HG02870 (cell line): ENCODE results near the gene EPHB2.
"Not testable (repeated sequence)": the region's sequence is repeated elsewhere in the genome, so short reads cannot be mapped to it uniquely, and the experiment has no call there.

Experiments used
- ATAC-seq: cut with Tn5 transposase; IDR thresholded peaks from one replicate; pipeline ENCODE4 v1.9.1; 2021; ENCODE audit warnings: mild to moderate bottlenecking, moderate library complexity; ENCODE audit not compliant: unreplicated experiment

The EPHB2 gene

DNA sequence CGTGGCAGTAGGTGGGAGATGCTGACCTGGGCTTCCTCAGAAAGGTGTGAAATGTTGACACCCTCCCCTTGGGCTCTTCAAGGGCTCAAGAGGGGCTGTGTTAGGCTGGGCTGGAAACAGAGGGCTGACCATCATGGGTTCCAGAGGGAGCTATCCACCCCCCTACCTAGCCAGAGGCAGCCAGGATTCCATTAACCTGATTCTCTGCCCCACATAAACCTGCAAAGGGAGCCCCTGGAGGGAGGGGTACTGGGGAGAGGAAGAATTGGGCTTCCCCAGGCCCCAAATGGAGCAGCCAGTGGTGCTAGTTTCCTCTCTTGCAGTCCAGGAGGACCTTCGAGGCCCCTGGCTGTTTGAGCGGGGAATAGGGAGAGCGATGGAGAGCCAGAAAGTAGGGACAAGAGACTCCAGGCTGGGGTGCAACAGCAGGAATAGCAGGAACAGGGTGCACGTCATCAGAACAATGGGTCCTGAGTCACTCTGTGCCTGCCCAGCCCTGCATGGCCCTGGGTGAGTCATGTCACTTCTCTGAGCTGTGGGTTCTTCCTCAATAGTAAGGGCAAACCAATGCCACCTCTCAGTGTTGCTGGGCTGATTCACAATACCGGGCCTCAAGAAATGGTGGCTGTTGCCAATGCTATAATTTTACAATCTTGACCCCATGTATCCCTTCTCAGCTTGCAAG lies 121.2 kb downstream of the EPHB2 start:
- no peak for ATAC-seq

DNA sequence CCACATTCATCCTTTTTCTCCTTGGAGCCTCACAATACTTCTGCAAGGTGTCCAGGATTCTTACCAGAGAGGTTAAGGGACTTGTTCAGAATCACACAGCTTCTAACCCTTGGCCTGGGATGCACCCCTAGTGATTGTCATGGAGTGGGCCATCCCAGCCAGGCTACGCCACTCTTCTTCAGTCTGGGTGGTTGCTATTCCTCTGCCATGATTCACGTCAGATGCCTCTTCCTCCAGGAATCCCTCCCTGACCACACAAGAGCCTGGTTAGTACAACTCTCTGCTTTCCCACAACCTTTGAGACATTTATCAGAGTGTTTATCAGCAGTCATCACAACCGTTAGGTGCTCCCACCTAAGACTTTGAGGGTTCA lies 121.8 kb downstream of the EPHB2 start:
- ATAC-seq: no peak

DNA sequence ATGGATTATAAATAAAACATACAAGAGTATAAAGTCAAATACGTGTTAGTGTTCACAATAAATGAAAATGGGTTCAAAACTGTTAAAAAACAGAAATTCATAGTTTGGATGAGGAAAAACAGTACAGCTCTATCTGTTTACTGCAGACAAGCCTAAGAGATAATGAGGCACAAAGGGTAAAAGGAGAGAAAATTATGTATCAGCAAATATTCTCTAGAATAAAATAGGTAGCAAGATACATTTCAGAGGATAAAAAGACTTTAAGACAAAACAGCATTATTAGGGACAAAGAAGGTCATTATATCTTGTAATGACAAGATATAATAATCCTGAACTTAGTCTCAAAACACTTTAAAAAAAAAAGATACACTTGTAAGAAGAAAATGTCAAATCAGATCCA lies 123.1 kb downstream of the EPHB2 start:
- ATAC-seq: no peak

DNA sequence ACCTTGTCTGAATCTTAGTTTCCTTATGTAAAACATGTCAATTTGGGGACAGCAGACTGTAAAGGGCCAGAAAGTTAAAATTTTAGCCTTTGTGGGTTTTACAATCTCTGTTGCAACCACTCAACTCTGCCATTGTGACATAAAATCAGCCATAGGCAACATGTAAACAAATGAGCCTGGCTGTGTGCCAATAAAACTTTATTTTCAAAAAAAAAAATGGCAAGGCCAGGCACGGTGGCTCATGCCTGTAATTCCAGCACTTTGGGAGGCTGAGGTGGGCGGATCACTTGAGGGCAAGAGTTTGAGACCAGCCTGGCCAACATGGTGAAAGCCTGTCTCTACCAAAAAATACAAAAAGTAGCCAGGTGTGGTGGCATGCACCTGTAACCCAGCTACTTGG lies 123.8 kb downstream of the EPHB2 start:
- ATAC-seq: not testable (repeated sequence)

DNA sequence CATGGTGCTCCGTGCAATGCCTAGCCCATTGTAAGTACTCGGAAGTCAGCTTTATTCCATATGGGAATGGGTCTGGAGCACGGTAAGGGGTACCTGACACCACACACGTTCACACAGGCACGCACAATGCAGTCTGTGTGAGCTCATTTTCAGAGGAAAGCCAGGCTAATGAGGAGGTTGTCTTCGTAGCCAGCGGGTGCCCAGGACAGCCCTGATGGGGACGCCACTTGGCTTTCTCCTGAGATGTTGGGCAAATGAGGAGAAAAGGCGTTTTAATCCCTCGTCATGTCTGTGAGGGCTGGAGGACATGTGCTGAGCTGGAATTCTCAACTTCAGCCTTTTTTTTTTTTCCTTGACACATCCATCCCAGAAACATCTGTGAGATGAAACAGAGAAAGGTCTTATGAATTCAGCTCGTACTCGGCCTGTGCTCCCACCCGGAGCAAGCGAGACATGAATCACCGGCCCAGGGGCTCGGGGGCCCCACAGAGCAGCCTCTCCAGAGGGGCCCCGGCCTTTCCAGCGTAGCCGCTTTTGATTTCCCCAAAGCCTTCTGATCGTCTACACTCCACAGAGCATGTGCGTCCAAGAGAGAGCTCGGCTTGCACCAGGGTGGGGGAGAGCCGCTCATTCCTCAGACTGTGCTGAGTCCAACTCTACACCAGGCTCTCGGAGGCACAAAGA lies 125.1 kb downstream of the EPHB2 start:
- no peak for ATAC-seq

DNA sequence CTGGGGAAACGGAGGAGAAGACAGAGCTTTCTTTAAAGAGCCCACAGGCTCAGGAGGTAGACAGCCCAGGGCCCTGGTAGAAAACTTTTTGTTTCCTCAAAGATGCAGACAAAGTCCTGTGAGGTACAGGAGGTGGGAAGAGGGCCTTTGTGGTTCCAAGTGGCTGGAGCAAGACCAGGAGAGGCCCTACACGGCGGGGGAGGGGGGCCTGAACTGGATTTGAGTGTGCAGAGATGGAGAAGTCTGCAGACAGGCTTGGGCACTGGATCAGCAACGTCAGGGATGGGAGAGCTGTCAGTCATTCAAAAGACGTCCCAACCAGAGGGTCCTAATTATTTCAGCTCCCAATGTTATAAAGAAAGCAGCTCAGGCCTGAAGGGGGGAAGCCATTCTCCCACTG lies 126.2 kb downstream of the EPHB2 start:
- ATAC-seq: no peak

DNA sequence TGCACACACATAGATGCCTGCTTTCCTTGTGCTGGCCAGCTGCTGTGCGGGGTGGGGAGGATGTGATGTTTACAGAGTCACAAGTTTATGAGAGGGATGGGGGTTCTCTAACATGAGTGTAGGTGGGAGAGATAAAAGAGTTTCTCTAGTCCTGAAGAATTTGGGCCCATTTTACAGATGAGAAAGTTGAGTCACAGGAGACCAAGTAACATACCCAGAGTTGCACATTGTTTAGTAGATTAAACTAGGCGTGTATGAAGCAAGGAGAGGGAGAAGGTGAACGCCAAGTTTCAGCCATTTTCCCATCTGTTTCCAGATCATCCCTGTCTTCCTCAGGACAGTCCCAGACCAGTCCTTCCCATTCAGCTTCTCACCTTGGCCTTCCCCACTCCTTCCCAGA lies 126.7 kb downstream of the EPHB2 start:
- ATAC-seq: no peak

DNA sequence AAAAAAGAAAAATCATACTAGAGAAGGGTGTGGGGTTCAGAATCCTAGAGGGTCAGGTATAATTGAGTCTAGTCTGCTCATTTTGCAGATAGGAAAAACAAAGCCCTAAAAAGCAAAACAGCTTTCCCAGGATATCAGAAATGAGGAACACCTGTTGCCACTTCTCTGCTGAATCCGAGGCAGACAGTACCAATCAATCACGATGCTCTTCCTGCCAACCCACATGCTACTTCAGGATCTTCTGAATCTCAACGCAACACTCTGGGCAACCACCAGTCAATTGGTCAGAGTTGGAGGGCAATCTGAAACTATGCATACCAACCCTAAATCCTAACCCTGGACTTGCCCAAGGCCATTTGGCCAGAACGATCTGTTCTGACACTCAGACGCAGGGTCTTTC lies 128.3 kb downstream of the EPHB2 start:
- no peak for ATAC-seq

DNA sequence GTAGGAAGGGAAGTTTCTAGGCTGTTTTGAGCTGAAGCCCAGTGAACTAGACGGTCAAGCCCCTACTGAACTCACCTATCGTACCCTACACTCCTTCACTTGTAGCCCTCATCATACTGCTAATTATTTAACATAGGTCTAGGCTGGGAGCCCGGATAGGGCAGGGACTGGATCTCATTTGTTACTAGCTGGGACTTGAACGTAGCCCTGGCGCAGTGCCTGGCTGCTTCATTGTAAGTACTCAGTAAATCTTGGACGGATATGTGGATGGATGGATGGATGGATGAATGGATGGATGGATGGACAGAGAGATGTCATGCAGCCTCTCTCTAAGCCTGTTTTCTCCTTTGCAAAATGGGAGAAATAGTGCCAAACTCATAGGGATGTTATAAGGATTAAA lies 129.2 kb downstream of the EPHB2 start:
- no peak for ATAC-seq

DNA sequence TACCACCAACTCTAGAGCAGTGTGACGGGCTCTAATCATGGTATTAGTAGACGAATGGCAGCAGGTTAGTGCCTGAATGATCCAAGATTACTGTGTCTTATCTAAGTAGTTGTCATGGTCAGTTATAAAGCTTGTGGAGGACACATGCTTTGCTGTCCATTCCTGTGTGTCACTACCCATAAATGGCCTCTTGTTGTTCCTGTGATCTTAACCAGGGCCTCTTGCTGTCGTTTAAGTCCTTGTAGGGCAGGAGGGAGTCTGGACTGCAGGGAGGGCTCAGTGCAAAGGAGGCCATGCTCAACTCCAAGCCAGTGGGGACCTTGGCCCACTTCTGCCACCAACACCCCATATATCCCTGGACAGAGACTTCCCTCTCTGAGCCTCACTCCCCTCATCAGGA lies 130.5 kb downstream of the EPHB2 start:
- ATAC-seq: no peak

DNA sequence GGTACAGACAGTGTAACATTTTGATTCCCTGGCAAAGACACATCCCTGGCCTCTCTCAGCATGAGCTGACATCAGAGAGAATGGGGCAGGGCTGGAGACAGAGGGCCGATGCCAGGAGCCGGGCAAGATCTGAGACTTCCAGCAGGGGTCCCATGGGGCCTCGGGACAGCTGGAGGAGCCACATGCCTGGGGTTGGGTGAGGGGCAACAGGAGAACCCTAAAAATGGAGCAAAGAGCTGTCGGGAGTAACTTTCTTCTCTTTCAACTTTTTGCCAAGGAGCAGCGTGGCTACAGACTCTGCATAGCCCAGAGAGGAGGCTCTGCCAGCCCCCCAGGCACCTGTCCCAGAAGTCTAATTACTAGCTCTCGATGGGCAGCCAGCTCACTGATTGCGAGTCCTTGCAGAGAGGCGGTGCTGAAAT lies 131.2 kb downstream of the EPHB2 start:
- ATAC-seq: no peak

DNA sequence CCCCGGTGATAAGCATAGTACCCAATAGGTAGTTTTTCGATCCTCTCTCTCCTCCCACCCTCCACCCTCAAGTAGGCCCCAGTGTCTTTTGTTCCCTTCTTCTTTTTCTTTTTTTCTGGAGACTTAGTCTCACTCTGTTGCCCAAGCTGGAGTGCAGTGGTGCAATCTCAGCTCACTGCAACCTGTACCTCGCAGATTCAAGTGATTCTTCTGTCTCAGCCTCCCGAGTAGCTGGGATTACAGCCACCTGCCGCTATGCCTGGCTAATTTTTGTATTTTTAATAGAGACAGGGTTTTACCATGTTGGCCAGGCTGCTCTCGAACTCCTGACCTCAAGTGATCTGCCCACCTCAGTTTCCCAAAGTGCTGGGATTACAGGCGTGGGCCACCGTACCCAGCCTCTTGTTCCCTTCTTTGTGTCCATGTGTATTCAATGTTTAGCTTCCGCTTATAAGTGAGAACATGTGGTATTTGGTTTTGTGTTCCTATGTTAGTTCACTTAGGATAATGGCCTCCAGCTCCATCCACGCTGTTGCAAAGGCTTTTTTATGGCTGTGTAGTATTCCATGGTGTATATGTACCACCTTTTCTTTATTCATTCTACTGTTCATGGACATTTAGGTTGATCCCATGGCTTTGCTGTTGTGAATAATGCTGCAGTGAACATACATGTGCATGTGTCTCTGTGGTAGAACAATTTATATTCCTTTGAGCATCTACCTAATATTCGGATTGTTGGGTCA lies 133.0 kb downstream of the EPHB2 start:
- not testable (repeated sequence) for ATAC-seq

DNA sequence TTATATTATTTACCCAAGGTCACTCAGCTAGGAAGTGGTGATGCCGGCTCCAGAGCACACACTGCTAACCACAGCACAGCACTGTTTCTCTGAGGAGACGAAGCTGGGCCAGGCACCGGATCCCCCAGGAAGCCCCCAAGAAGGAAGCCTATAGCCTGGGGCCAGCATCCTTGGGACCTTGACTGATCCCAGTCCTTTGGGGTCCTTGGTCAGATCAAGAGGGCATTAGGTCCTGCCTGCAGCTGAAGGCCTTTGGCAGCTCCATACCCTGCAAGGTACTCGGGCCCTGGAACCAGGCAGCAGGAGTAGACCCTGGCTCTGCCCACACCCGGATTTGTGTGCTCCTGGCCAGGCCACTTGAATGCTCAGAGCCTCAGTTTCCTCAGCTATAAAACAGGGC lies 134.0 kb downstream of the EPHB2 start:
- no peak for ATAC-seq

DNA sequence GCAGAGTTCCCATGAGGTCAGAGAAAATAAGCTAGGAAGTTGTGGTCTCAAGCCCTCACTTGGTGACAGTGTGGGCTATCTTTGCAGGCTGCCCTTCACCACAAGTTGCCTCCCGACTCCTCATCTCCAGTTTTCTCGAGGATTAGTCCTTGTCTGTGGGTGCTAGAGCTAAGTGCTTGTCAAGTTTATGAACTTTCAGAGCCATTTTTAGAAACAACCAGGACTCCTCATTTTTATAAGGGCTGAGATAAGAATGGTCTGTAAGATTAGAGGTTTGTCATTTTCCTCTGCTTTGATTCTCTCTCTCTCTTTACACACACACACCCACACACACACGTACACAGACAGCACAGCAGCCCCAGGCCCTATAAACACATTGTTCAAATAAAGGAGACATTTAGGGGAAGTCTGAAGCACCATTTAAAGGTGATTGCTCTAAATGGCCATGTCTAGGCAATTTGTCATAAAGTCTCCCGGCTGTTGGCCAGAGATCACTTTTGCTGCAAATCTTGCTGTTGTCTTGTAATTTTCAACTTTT lies 134.8 kb downstream of the EPHB2 start:
- no peak for ATAC-seq

DNA sequence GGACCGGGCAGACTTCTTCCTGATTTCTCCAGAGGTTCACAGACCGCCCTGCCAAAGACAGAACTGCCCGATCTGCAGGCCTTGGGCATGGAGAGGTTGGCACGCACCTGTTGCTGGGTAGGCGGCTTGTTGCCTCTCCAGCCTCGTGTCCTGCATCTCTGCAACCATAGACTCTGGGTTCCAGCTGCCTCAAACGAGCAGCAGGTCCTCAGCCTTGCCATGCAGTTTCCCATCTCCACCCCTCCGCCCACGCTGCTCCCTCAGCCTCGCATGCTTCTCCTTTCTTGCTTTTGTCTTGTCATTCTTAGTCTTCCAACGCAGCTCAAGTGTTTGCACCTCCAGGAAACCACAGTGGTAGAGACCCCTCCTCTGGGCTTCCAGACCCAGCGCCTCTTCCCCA lies 135.8 kb downstream of the EPHB2 start:
- no peak for ATAC-seq

DNA sequence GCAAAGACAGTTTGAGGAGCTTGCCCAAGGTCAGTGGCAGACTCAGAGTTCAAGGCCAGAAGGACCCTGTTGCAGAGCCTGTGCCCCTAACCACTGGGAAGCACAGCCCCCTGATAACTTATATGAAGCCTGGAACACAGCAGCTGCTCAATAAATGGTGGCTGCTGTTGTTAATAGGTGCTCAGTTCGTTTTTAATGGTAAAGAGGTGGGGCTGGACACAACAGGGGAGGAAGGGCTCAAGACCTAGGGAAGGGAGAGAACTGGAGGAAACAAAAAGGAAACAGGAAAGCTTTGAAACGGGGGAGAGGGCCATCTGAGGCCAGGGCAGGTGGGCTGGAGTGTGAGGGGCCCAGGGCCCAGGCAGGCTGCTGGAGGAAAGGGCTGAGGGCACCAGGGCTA lies 136.6 kb downstream of the EPHB2 start:
- ATAC-seq: no peak

DNA sequence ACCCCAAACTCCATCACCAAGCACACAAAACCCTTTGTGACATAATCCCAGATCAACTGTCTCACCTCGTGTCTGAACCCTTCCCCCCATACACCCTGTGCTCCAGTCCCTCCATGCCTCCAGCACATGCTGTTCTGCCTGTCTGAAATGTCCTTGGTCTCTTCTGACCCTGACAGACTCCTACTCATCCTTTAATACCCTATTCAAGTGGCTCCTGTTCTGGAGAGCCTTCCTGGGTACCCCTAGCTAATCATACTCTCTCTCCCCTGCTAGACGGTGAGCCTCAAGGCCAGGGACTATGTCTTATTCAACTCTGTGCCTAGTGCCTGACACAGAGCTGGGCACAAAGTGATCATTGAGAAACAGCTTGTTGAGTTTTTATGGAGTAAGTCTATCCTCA lies 137.1 kb downstream of the EPHB2 start:
- no peak for ATAC-seq

DNA sequence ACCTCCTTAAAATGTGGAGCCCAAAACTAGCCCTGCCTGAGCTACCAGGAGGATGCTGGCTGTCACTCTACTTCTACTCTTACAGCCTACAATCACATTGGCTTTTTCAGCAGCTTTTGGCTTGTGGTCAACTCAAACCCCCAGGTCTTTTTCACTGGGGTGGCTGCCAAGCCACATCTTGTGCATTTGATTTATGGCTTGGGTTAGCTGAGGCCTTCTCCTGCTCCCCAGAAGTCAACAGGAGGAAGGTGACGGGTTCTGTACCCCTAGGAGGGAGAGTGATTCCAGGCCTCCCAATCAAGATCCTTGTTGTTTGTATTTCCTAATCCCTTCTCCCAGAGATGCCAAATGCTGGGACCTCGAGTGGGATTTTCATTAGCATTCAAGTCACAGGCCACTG lies 137.8 kb downstream of the EPHB2 start:
- no peak for ATAC-seq

DNA sequence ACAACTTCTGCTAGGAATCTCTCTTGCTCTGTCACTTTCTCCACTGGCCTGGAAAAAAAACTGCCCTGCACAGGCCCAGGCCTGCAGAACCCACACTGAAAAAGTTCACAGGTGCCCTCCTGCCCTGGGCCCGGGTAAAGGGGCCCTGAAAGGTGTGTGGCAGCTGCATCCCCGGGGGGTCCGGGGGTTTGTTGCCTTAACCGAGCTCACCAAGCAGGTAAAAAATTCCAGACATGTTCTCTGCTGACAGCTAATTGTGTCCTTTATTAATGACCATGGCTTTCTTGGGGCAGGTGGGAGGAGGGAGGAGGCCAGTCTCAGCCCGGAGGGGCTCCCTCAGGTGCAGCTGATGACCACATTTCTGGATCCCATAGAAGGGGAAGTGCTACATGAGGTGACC lies 139.1 kb downstream of the EPHB2 start:
- no peak for ATAC-seq

DNA sequence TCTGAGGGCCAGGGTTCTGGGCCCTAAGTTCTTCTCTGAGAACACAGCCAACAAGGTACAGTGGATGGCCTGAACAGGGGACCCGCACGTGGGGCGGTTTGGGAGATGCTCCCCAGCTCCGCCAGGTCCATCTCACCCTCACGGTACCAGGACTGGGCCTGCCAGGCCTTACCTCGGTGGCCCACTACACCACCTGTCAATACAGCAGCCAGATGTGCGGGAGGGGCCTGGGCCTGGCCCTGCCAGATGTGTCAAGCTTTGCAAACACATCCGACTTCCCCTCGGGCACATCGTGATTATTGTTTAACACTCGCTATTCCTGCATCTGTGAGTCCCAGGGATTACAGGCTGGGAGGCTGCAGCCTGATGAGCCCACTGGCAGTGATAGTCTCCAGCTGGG lies 139.6 kb downstream of the EPHB2 start:
- no peak for ATAC-seq

DNA sequence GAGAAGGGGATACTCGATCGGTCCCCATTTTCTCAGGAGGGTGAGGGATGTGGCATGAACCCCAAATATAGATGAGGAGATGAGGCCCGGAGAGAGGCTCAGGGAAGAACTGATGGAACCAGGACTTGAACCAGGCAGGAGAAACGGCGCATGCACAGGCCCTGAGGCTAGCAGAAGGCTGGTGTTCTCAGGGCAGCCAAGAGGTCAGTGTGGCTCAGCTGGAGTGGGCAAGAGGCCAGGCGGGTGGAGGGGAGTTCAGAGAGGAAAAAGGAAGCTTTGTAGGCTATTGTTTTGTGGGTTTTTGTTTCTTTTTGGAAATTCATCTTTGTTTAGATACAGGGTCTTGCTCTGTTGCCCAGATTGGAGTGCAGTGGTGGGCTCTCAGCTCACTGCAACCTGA lies 140.0 kb downstream of the EPHB2 start:
- no peak for ATAC-seq

DNA sequence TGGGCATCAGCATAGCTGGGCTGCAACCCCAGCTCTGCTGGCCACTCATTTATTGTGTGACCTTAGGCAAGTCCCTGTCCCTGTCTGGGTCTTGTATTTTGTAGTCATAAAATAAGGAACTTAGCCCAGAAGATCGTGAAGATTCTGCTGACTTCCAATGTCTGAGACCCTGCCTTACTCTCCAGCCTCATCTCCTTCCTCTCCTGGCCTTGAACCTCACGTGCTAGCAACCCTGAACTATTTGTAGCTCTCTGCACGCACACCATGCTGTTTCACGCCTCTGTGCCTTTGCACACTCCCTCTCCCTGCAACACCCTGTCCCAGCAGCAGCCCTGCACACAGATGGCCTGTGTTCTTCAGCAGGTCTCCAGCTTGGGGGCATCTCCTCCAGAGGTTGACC lies 140.9 kb downstream of the EPHB2 start:
- ATAC-seq: no peak
